ENCODE results near the gene GPR17.

DNA sequence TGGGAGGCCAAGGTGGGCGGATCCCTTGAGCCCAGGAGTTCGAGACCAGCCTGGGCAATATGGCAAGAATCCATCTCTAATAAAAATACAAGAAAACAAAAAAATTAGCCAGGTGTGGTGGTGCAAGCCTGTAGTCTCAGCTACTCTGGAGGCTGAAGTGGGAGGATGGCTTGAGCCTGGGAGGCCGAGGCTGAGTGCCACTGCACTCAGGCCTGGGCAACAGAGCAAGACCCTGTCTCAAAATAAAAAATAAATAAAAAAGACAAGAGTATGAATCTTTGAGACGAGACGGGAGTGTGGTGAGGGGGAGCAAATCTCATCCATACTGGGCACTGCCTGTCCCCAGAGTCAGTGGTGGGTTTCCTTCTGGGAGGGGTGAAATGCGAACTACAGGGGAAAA is 12.2 kb downstream of the GPR17 start:
- TF ChIP-seq CTCF (IDR thresholded peaks at IDR 0.05; ENCODE audit: poor library complexity) (no peak), EZH2phosphoT487 (IDR thresholded peaks at IDR 0.05; ENCODE audit: low read depth, severe bottlenecking, unreplicated experiment) (no peak)
